Measurements from ENCODE around the gene GTF3C6.
"Not testable (repeated sequence)": the region's sequence is repeated elsewhere in the genome, so short reads cannot be mapped to it uniquely, and the experiment has no call there.

The GTF3C6 gene

GRCh38 chr6:110958329-110959192 lies at the start of gene GTF3C6:
GTF3C6 (plus strand) TSS chr6:110958706; CDS start chr6:110958770, 64 bp downstream.
- peak; percentile 48 for FAIRE-seq
- DNase-seq (ENCODE audit: insufficient read length, low spot score): peak; percentile 78

- DNase-seq (ENCODE audit: insufficient read length, low spot score): no peak
- no peak for FAIRE-seq
Measured at GRCh38 chr6:110930781-110931180, 27.7 kb upstream of the GTF3C6 start.

GRCh38 chr6:110933912-110934311 lies 24.6 kb upstream of the GTF3C6 start:
- FAIRE-seq (no peak), DNase-seq (ENCODE audit: insufficient read length, low spot score) (no peak)

- DNase-seq (ENCODE audit: insufficient read length, low spot score) (no peak), FAIRE-seq (no peak)
Measured at GRCh38 chr6:110934381-110934898, 24.1 kb upstream of the GTF3C6 start.

- DNase-seq (ENCODE audit: insufficient read length, low spot score) (no peak), FAIRE-seq (no peak)
Measured at GRCh38 chr6:110935171-110935570, 23.3 kb upstream of the GTF3C6 start.

GRCh38 chr6:110938171-110938570 lies 20.3 kb upstream of the GTF3C6 start:
- DNase-seq (ENCODE audit: insufficient read length, low spot score): no peak
- no peak for FAIRE-seq

- DNase-seq (ENCODE audit: insufficient read length, low spot score): no peak
- no peak for FAIRE-seq
Measured at GRCh38 chr6:110939429-110940200, 18.9 kb upstream of the GTF3C6 start.

GRCh38 chr6:110944681-110945151 lies 13.8 kb upstream of the GTF3C6 start:
- FAIRE-seq (no peak), DNase-seq (ENCODE audit: insufficient read length, low spot score) (peak; percentile 54)

GRCh38 chr6:110946498-110946897 lies 12.0 kb upstream of the GTF3C6 start:
- no peak for FAIRE-seq

GRCh38 chr6:110949679-110950285 lies 8.7 kb upstream of the GTF3C6 start:
- no peak for DNase-seq (ENCODE audit: insufficient read length, low spot score)

More at GRCh38 chr6:110946498-110946897, 12.0 kb upstream of the GTF3C6 start:
- DNase-seq (ENCODE audit: insufficient read length, low spot score): no peak

GRCh38 chr6:110950440-110950839 lies 8.1 kb upstream of the GTF3C6 start:
- FAIRE-seq: no peak

More at GRCh38 chr6:110949679-110950285, 8.7 kb upstream of the GTF3C6 start:
- no peak for FAIRE-seq

GRCh38 chr6:110951008-110951407 lies 7.5 kb upstream of the GTF3C6 start:
- FAIRE-seq (no peak), DNase-seq (ENCODE audit: insufficient read length, low spot score) (no peak)

More at GRCh38 chr6:110950440-110950839, 8.1 kb upstream of the GTF3C6 start:
- no peak for DNase-seq (ENCODE audit: insufficient read length, low spot score)

GRCh38 chr6:110951986-110952794 lies 6.3 kb upstream of the GTF3C6 start:
- peak; percentile 44 for DNase-seq (ENCODE audit: insufficient read length, low spot score)
- FAIRE-seq: no peak

GRCh38 chr6:110953633-110954303 lies 4.7 kb upstream of the GTF3C6 start:
- no peak for FAIRE-seq
- DNase-seq (ENCODE audit: insufficient read length, low spot score): no peak

GRCh38 chr6:110960014-110960390 lies 1.5 kb downstream of the GTF3C6 start:
- DNase-seq (ENCODE audit: insufficient read length, low spot score) (no peak), FAIRE-seq (no peak)

GRCh38 chr6:110962636-110963035 lies 4.1 kb downstream of the GTF3C6 start:
- FAIRE-seq: not testable (repeated sequence)

GRCh38 chr6:110965629-110966229 lies 7.2 kb downstream of the GTF3C6 start:
- no peak for FAIRE-seq
- no peak for DNase-seq (ENCODE audit: insufficient read length, low spot score)

More at GRCh38 chr6:110962636-110963035, 4.1 kb downstream of the GTF3C6 start:
- not testable (repeated sequence) for DNase-seq (ENCODE audit: insufficient read length, low spot score)

- FAIRE-seq; DNase-seq (ENCODE audit: insufficient read length, low spot score): not testable (repeated sequence)
Measured at GRCh38 chr6:110968661-110969060, 10.2 kb downstream of the GTF3C6 start.

- no peak for DNase-seq (ENCODE audit: insufficient read length, low spot score)
- FAIRE-seq: no peak
Measured at GRCh38 chr6:110971468-110971867, 13.0 kb downstream of the GTF3C6 start.

All from HTR-8/SVneo (cell line).